Measurements from ENCODE around the gene ENOX1.

- TF ChIP-seq CTCF (conservative IDR thresholded peaks at IDR 0.05) (no peak), EZH2 (IDR thresholded peaks at IDR 0.05; ENCODE audit: low read depth) (no peak)
Measured at GRCh38 chr13:43544011-43544410, 242.8 kb downstream of the ENOX1 start.
